NT2/D1 (cell line): ENCODE measurements around the gene STK11.
A peak's percentile ranks its signal among the peaks of the same experiment; 100 is the strongest.

Experiments used
- DNase-seq: peaks from one replicate; pipeline ENCODE4 v3.0.0-alpha.2; 2011; ENCODE audit warnings: low read depth, low spot score
- H3K27me3 ChIP-seq: 2 replicates; pipeline ENCODE4 v1.6.0; 2011; ENCODE audit warnings: mild to moderate bottlenecking; ENCODE audit not compliant: insufficient read length, insufficient read depth
- H3K36me3 ChIP-seq: 2 replicates; pipeline ENCODE4 v1.6.1; 2011; ENCODE audit warnings: mild to moderate bottlenecking, low read length, mixed read lengths; ENCODE audit not compliant: insufficient read depth, insufficient read length
- H3K4me1 ChIP-seq: 2 replicates; pipeline ENCODE4 v1.5.1; 2011; ENCODE audit not compliant: insufficient read depth, insufficient read length
- H3K4me3 ChIP-seq: 2 replicates; pipeline ENCODE4 v1.5.1; 2011; ENCODE audit warnings: low read depth; ENCODE audit not compliant: insufficient read length
- H3K9ac ChIP-seq: 2 replicates; pipeline ENCODE4 v1.6.0; 2011; ENCODE audit warnings: low read depth; ENCODE audit not compliant: insufficient read length
- H3K9me3 ChIP-seq: 2 replicates; pipeline ENCODE4 v1.5.1; 2011; ENCODE audit warnings: mild to moderate bottlenecking, low read length; ENCODE audit not compliant: insufficient read depth
- SUZ12 ChIP-seq: IDR thresholded peaks from 2 replicates; pipeline ENCODE4 v1.6.1; 2011; ENCODE audit not compliant: insufficient read length, insufficient read depth; ENCODE audit errors: extremely low read depth
- YY1 ChIP-seq: IDR thresholded peaks from 2 replicates; pipeline ENCODE4 v1.6.1; 2011; ENCODE audit not compliant: insufficient read length, insufficient read depth
- ZNF274 ChIP-seq: IDR thresholded peaks from 2 replicates; pipeline ENCODE4 v1.6.1; 2011; ENCODE audit warnings: mild to moderate bottlenecking, low read depth, low read length

Gene STK11

DNA sequence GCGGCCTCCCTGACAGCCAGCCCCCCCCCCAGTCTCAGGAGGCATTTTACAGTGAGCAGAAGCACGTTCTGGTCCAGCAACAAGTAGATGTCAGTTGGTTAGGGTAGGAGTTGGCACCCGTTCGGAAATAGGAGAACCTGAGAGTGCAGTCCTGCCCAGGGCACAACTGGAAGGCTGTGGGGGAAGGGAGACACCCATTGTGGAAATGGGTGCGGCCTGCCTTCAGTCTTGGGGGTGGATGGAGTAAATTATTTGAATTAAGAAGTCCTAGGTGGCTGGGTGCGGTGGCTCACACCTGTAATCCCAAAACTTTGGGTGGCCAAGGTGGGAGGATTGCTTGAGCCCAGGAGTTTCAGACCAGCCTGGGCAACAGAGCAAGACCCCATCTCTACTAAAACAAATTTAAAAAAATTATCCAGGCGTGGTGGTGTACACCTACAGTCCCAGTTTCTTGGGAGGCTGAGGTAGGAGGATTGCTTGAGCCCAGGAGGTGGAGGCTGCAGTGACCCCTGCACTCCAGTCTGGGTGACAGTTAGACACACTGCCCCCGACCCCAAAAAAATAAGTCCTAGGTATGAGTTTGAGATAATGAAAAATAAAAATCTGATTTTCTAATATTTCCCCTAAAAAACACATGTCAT, 64.8 kb downstream of the STK11 start:
- H3K4me3 ChIP-seq, result peak overlapping the region; percentile 87
- H3K9me3 ChIP-seq, result no peaks in the 10 kb centered on the region
- TF ChIP-seq ZNF274, result no peak
- peaks cover 54% of the 10 kb centered on the region for H3K36me3 ChIP-seq
- peaks cover 48% of the 10 kb centered on the region for H3K4me1 ChIP-seq
- no peak for DNase-seq
- H3K9ac ChIP-seq, result peak overlapping the region; percentile 100
- H3K27me3 ChIP-seq, result peaks cover 15% of the 10 kb centered on the region

- H3K27me3 ChIP-seq, result peaks cover 15% of the 10 kb centered on the region
- DNase-seq, result no peak
- TF ChIP-seq YY1 (no peak), SUZ12 (no peak), ZNF274 (no peak)
- H3K4me1 ChIP-seq, result peaks cover 45% of the 10 kb centered on the region
- peaks cover 54% of the 10 kb centered on the region for H3K36me3 ChIP-seq
- no peaks in the 10 kb centered on the region for H3K9me3 ChIP-seq
- peak overlapping the region; percentile 100 for H3K9ac ChIP-seq
- H3K4me3 ChIP-seq, result peak overlapping the region; percentile 19
Observed at GRCh38 chr19:1270854-1271527, 65.4 kb downstream of the STK11 start.

GRCh38 chr19:1271528-1272422, 66.2 kb downstream of the STK11 start:
- no peak for DNase-seq
- no peak overlapping the region for H3K4me3 ChIP-seq

DNA sequence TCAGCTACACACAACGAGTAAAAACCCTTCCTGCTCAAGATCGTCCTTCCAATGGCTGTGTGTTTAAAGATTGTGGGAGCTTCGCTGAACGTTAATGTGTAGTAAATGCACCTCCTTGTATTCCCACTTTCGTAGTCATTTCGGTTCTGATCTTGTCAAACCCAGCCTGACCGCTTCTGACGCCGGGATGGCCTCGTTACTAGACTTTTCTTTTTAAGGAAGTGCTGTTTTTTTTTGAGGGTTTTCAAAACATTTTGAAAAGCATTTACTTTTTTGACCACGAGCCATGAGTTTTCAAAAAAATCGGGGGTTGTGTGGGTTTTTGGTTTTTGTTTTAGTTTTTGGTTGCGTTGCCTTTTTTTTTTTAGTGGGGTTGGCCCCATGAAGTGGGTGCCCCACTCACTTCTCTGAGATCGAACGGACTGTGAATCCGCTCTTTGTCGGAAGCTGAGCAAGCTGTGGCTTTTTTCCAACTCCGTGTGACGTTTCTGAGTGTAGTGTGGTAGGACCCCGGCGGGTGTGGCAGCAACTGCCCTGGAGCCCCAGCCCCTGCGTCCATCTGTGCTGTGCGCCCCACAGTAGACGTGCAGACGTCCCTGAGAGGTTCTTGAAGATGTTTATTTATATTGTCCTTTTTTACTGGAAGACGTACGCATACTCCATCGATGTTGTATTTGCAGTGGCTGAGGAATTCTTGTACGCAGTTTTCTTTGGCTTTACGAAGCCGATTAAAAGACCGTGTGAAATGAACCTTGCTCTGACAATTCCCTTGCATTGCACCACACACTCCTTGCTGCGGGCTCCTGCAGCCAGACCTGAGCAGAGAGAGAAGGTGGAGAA, 67.1 kb downstream of the STK11 start:
- DNase-seq, result no peak
- Histone ChIP-seq H3K9ac (peak overlapping the region; percentile 100), H3K4me3 (no peak overlapping the region), H3K36me3 (peaks cover 68% of the 10 kb centered on the region), H3K4me1 (peaks cover 43% of the 10 kb centered on the region), H3K27me3 (peaks cover 9% of the 10 kb centered on the region), H3K9me3 (no peaks in the 10 kb centered on the region)
- TF ChIP-seq SUZ12 (no peak), ZNF274 (no peak), YY1 (no peak)

More at GRCh38 chr19:1271528-1272422, 66.2 kb downstream of the STK11 start:
- H3K36me3 ChIP-seq, result peaks cover 60% of the 10 kb centered on the region
- peak overlapping the region; percentile 100 for H3K9ac ChIP-seq
- no peaks in the 10 kb centered on the region for H3K9me3 ChIP-seq
- H3K4me1 ChIP-seq, result peaks cover 45% of the 10 kb centered on the region
- H3K27me3 ChIP-seq, result peaks cover 15% of the 10 kb centered on the region
- no peak for TF ChIP-seq YY1
- TF ChIP-seq ZNF274, result no peak
- no peak for TF ChIP-seq SUZ12

GRCh38 chr19:1273263-1274041, 67.9 kb downstream of the STK11 start:
- peak overlapping the region; percentile 99 for H3K9ac ChIP-seq
- TF ChIP-seq ZNF274 (no peak), SUZ12 (no peak)

DNA sequence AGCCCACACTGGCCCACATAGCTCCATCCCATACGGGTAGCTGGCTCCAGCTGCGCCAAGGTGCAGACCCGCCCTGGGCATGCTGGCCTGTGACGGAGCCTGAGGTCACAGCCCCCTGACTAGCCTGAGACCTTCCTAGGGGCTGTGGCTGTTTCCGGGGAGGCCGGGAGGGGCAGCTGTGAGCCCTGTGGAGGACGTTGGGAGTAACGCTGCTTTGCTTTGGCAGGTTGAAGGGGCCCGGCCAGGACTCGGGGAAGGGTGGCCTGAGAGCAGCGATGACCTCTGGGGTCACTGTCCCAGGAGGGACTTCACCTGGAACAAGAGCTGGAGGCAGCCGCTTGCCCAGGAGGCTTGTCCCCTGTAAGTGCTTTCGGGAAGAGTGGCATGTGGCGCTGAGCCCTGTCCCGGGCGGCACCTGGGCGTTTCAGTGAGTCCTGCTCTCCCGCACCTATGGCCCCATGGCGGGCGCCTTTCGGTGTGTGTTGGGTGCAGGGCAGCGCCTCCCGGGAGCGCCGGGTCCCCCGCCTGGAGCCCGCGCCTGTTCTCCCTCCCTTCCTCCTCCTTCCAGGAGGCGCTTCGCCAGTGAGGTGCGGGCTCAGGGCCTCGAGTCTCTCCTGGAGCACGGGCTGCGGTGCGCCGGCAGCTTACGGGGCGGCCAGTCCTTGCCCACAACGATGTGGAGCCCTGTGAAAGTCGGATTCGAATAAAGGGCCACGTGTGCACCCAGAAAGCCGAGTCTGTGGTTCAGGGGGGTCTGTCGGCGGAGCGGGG, 68.7 kb downstream of the STK11 start:
- peaks cover 32% of the 10 kb centered on the region for H3K4me1 ChIP-seq
- H3K9ac ChIP-seq, result peak overlapping the region; percentile 99
- H3K9me3 ChIP-seq, result no peaks in the 10 kb centered on the region
- H3K4me3 ChIP-seq, result peak overlapping the region; percentile 97
- TF ChIP-seq SUZ12, result no peak
- TF ChIP-seq ZNF274, result no peak
- TF ChIP-seq YY1, result no peak
- peaks cover 83% of the 10 kb centered on the region for H3K36me3 ChIP-seq
- no peaks in the 10 kb centered on the region for H3K27me3 ChIP-seq
- DNase-seq, result no peak

More at GRCh38 chr19:1273263-1274041, 67.9 kb downstream of the STK11 start:
- H3K27me3 ChIP-seq, result peaks cover under 1% of the 10 kb centered on the region
- H3K9me3 ChIP-seq, result no peaks in the 10 kb centered on the region
- no peak overlapping the region for H3K4me3 ChIP-seq
- DNase-seq, result no peak
- peaks cover 36% of the 10 kb centered on the region for H3K4me1 ChIP-seq
- H3K36me3 ChIP-seq, result peaks cover 75% of the 10 kb centered on the region
